ENCODE measurements around the gene NAV2. TPM values are rescaled to one million over a fixed set of nuclear protein-coding genes. Genes with fewer than 3 reads are reported as not detected.

Gene NAV2
- total RNA-seq, 1 experiment from 2014 or later: 2.1 TPM

DNA sequence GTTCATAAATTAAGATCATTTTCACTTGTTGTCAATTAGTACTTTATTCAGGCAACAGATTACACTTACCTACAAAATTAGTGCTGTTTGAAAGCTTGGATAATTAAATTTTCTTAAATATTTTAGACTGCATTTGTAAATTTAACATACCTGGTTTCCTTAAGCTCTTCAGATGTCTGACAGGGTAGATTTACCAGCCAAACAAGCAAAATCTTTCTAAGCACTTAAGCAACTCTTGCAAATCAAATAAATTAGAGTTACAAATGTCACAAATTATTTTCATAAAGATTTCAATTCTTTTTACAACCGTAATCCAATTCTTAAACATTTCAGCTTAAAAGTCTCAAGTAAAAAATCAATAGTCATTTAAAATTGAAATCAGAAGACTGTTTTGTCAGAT lies 317.8 kb downstream of the NAV2 start:
- Histone ChIP-seq H3K9ac (ENCODE audit: low read length) (no peak overlapping the region), H3K36me3 (ENCODE audit: control insufficient read depth in 1 of 2, insufficient read depth in 2 of 2, low read length in 2 of 2) (no peaks in the 10 kb centered on the region), H2AFZ (ENCODE audit: low read depth, low read length, poor library complexity, severe bottlenecking) (no peak overlapping the region), H3K4me2 (ENCODE audit: low read length) (no peak overlapping the region), H3K9me3 (ENCODE audit: control insufficient read depth in 1 of 2, insufficient read depth in 1 of 2, low read depth in 1 of 2, low read length in 2 of 2) (no peaks in the 10 kb centered on the region), H3K79me2 (ENCODE audit: insufficient read depth, low read length) (no peaks in the 10 kb centered on the region), H3K4me1 (ENCODE audit: control insufficient read depth in 1 of 2, insufficient read depth in 2 of 2, low read length in 2 of 2) (no peaks in the 10 kb centered on the region), H3K9me2 (ENCODE audit: insufficient read depth) (no peaks in the 10 kb centered on the region), H3K27me3 (ENCODE audit: insufficient read depth, low read length) (peaks cover 56% of the 10 kb centered on the region), H4K20me1 (ENCODE audit: insufficient read depth) (no peaks in the 10 kb centered on the region), H3K27ac (ENCODE audit: low read depth, low read length) (no peak overlapping the region), H3K4me3 (replicated peaks in 1 of 2; ENCODE audit: low read depth in 1 of 2, low read length in 2 of 2) (no peak overlapping the region)
- no TSS peak for BruUV-seq (replicated peaks)
- TF ChIP-seq CEBPB (IDR thresholded peaks at IDR 0.05; ENCODE audit: low read depth): no peak
- TF ChIP-seq POLR2A (IDR thresholded peaks at IDR 0.05; ENCODE audit: borderline replicate concordance, extremely low read depth, insufficient read depth, insufficient read length): no peak
- TF ChIP-seq, protein P1, sequence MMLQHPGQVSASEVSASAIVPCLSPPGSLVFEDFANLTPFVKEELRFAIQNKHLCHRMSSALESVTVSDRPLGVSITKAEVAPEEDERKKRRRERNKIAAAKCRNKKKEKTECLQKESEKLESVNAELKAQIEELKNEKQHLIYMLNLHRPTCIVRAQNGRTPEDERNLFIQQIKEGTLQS (IDR thresholded peaks at IDR 0.05): no peak
- TF ChIP-seq ZNF274 (IDR thresholded peaks at IDR 0.05; ENCODE audit: low read depth, low read length): no peak
- TF ChIP-seq SRF (IDR thresholded peaks at IDR 0.05; ENCODE audit: low read depth): no peak
- no peak for TF ChIP-seq POLR2AphosphoS5 (IDR thresholded peaks at IDR 0.05; ENCODE audit: low read depth, low read length)
- TF ChIP-seq, protein P2, sequence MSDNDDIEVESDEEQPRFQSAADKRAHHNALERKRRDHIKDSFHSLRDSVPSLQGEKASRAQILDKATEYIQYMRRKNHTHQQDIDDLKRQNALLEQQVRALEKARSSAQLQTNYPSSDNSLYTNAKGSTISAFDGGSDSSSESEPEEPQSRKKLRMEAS (IDR thresholded peaks at IDR 0.05): no peak
- no peak for TF ChIP-seq ELF1 (IDR thresholded peaks at IDR 0.05; ENCODE audit: borderline replicate concordance, low read depth)
- no peak for TF ChIP-seq YY1 (IDR thresholded peaks at IDR 0.05; ENCODE audit: extremely low read depth, insufficient replicate concordance, low read depth, low read length)
- no peak for TF ChIP-seq RAD21 (IDR thresholded peaks at IDR 0.05; ENCODE audit: low read depth)
- no peak for TF ChIP-seq FOSL1 (IDR thresholded peaks at IDR 0.05; ENCODE audit: low read depth)
- no peak for TF ChIP-seq JUND (IDR thresholded peaks at IDR 0.05)
- TF ChIP-seq, protein P3, sequence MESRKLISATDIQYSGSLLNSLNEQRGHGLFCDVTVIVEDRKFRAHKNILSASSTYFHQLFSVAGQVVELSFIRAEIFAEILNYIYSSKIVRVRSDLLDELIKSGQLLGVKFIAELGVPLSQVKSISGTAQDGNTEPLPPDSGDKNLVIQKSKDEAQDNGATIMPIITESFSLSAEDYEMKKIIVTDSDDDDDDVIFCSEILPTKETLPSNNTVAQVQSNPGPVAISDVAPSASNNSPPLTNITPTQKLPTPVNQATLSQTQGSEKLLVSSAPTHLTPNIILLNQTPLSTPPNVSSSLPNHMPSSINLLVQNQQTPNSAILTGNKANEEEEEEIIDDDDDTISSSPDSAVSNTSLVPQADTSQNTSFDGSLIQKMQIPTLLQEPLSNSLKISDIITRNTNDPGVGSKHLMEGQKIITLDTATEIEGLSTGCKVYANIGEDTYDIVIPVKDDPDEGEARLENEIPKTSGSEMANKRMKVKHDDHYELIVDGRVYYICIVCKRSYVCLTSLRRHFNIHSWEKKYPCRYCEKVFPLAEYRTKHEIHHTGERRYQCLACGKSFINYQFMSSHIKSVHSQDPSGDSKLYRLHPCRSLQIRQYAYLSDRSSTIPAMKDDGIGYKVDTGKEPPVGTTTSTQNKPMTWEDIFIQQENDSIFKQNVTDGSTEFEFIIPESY (IDR thresholded peaks at IDR 0.05; ENCODE audit: extremely low read depth, insufficient replicate concordance, low read length): no peak
- TF ChIP-seq, protein P4, sequence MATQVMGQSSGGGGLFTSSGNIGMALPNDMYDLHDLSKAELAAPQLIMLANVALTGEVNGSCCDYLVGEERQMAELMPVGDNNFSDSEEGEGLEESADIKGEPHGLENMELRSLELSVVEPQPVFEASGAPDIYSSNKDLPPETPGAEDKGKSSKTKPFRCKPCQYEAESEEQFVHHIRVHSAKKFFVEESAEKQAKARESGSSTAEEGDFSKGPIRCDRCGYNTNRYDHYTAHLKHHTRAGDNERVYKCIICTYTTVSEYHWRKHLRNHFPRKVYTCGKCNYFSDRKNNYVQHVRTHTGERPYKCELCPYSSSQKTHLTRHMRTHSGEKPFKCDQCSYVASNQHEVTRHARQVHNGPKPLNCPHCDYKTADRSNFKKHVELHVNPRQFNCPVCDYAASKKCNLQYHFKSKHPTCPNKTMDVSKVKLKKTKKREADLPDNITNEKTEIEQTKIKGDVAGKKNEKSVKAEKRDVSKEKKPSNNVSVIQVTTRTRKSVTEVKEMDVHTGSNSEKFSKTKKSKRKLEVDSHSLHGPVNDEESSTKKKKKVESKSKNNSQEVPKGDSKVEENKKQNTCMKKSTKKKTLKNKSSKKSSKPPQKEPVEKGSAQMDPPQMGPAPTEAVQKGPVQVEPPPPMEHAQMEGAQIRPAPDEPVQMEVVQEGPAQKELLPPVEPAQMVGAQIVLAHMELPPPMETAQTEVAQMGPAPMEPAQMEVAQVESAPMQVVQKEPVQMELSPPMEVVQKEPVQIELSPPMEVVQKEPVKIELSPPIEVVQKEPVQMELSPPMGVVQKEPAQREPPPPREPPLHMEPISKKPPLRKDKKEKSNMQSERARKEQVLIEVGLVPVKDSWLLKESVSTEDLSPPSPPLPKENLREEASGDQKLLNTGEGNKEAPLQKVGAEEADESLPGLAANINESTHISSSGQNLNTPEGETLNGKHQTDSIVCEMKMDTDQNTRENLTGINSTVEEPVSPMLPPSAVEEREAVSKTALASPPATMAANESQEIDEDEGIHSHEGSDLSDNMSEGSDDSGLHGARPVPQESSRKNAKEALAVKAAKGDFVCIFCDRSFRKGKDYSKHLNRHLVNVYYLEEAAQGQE (IDR thresholded peaks at IDR 0.05; ENCODE audit: low read depth): no peak
- TF ChIP-seq EZH2 (IDR thresholded peaks at IDR 0.05): no peak
- no peak for TF ChIP-seq SP1 (IDR thresholded peaks at IDR 0.05; ENCODE audit: low read depth)
- TF ChIP-seq SIN3A (IDR thresholded peaks at IDR 0.05; ENCODE audit: low read depth): no peak
- no peak for TF ChIP-seq ZFX (IDR thresholded peaks at IDR 0.05)
- ChIA-PET RAD21 (ENCODE audit: low non-redundant PET in 1 of 2, low total read pairs in 2 of 2, uncharacterized antibody in 2 of 2, unreplicated experiment in 2 of 2) (no interaction called here), POLR2A (no interaction called here), CTCF (no interaction called here)
- intact Hi-C loops (cut with micrococcal nuclease): no loop called here
- no peak for ATAC-seq
- no peak for DNase-seq (ENCODE audit: low read depth, low spot score)

Data from HCT116 (cell line).